Measurements from ENCODE around the gene CAPN1.
"Not testable (repeated sequence)": the region's sequence is repeated elsewhere in the genome, so short reads cannot be mapped to it uniquely, and the experiment has no call there.

CAPN1 gene

GRCh38 chr11:65221026-65221425 lies 39.3 kb downstream of the CAPN1 start:
- no peak for FAIRE-seq

DNA sequence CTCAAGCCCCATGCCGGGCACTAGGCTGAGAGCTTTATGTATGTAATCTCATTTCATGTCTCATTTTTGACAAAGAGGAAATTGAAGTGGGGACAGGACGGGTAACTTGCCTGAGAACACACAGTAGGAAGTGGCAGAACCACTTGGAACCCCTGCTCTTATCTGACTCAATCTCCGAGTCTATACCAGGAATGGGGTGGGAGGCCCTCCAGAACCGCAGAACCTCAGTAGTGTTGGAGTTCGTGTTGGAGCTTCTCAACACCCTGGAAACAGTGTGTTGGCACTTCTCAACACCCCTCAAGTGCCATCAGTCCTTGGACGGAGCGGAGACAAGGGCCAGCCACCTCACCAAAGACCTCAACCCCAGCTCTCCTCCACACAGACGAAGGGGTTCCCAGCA lies 41.3 kb downstream of the CAPN1 start:
- FAIRE-seq, result no peak

DNA sequence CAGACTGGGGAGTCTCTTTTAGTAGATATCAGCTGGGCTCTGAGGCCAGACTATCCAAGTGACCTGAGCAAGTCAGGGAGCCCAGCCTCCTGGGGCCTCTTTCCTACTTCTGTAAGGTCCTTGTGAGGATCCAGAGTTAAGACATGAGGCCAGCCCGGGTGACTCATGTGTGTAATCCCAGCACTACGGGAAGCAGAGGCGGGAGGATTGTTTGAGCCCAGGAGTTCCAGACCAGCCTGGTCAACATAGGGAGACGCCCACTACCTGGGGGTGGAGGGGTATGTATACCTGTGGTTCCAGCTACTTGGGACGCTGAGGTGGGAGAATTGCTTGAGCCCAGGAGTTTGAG lies 43.2 kb downstream of the CAPN1 start:
- FAIRE-seq, result no peak

- no peak for FAIRE-seq
These were observed 43.8 kb downstream of the CAPN1 start for GRCh38 chr11:65225279-65226102.

DNA sequence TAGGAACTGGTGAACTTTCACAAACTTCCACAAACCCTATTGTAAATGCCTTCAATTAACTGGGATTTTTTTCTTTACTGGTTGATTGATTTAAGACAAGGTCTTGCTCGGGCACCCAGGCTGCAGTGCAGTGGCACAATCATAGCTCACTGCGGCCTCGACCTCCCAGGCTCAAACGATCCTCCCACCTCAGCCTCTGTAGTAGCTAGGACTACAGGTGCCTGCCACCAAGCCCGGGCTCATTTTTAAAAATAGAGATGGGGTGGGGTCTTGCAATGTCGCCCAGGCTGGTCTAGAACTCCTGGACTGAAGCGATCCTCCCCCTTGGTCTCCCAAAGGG lies 44.3 kb downstream of the CAPN1 start:
- FAIRE-seq, result no peak

- FAIRE-seq, result no peak
These were observed 46.2 kb downstream of the CAPN1 start for GRCh38 chr11:65227879-65228278.

DNA sequence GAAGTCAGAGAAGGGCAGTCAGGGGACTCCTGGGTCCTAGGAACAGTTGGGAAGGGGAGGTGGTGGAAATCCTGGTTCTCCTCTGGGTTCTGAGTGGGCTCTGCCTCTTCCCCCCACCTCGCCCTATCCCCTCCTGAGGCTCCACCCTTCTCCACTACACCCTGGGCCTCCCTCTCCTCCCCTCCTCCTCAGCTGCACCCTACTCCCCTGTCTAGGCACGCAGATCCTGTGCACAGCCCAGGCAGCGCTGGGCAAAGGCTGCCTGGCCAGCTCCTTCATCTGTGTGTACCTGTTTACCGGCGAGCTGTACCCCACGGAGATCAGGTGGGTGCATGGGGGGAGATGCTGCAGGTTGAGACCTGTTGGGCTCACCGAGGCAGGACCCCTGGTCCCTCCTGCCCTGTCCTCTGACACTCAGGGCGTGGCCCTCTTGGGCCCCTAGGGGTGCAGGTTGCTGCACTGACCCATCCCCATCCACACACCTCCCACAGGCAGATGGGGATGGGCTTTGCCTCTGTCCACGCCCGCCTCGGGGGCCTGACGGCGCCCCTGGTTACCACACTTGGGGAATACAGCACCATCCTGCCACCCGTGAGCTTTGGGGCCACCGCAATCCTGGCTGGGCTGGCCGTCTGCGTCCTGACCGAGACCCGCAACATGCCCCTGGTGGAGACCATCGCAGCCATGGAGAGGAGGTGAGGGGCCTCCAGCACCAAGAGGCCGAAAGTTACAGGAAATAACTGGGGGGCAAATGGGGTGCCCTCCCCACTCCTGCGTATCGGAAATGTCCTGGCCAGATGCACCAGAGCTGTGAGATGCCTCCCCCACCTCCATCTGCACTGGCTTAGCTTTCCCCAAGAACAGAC lies 54.7 kb downstream of the CAPN1 start:
- no peak for FAIRE-seq

DNA sequence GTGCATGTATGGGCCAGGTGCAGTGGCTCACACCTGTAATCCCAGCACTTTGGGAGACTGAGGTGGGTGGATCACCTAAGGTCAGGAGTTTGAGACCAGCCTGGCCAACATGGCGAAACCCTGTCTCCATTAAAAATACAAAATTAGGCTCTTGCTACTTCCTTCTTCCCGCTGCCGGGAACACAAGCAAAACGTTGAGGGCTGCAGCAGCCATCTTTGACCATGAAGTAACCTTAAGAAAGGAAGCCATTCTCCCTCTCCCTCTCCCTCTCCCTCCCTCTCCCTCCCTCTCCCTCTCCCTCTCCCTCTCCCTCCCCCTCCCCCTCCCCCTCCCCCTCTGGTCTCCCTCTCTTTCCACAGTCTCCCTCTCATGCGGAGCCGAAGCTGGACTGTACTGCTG lies 56.6 kb downstream of the CAPN1 start:
- FAIRE-seq, result not testable (repeated sequence)

- no peak for FAIRE-seq
These were observed 59.4 kb downstream of the CAPN1 start for GRCh38 chr11:65241134-65241533.

DNA sequence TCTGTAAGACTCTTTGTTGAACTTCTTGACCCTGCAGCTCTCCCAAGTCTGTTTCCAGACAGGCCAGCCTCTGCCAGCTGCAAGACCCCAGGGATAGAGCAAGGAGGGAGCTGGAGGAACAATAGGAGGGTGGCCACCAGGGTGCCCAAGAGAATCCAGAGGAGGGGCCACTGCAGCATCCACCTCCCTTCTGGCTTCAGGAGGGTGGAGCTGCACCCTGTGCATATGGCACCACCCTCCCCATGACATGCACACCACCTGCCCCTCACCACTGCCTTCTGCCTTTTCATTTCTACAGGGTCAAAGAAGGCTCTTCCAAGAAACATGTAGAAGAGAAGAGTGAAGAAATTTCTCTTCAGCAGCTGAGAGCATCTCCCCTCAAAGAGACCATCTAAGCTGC lies 60.0 kb downstream of the CAPN1 start:
- no peak for FAIRE-seq

GRCh38 chr11:65242389-65242788 lies 60.7 kb downstream of the CAPN1 start:
- no peak for FAIRE-seq

GRCh38 chr11:65243797-65244196 lies 62.1 kb downstream of the CAPN1 start:
- no peak for FAIRE-seq

- FAIRE-seq, result not testable (repeated sequence)
These were observed 63.3 kb downstream of the CAPN1 start for GRCh38 chr11:65245046-65245445.

GRCh38 chr11:65246506-65246905 lies 64.8 kb downstream of the CAPN1 start:
- FAIRE-seq, result no peak

GRCh38 chr11:65248184-65248710 lies 66.5 kb downstream of the CAPN1 start:
- not testable (repeated sequence) for FAIRE-seq

- FAIRE-seq, result no peak
These were observed 69.7 kb downstream of the CAPN1 start for GRCh38 chr11:65251476-65251875.

DNA sequence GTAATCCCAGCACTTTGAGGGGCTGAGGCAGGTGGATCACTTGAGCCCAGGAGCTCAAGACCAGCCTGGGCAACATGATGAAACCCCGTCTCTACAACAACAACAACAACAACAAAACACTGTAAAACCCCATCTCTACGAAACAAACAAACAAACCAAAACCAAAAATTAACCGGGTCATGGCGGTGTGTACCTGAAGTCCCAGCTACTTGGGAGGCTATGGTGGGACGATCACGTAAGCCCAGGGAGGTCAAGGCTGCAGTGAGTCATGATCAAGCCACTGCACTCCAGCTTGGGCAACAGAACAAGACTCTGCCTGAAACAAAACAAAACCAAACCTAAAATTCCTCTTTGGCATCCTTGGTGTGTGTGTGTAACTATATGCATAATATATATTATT lies 73.0 kb downstream of the CAPN1 start:
- no peak for FAIRE-seq

DNA sequence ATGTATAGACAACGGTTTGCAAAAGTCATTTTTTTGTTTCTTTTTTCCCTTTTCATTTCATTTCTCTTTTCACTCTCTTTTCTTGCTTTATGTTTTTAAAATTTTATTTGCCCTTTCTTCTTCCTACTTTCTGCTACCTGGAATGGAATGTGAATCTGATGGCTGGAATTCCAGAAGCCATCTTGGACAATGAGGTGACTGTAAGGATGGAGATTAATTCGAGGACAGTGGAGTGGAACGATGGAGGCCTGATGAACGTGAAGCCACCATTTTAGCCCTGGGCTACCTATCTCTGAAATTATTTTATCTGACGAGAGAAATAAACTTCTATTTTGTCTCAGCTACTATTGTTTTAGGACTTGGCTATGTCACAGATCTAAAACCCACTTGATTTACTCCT lies 77.3 kb downstream of the CAPN1 start:
- no peak for FAIRE-seq

- FAIRE-seq, result no peak
These were observed 78.6 kb downstream of the CAPN1 start for GRCh38 chr11:65260302-65260701.

GRCh38 chr11:65260756-65261590 lies 79.2 kb downstream of the CAPN1 start:
- FAIRE-seq, result no peak
